Neuronal stem cell (in vitro differentiated cells): Measurements from ENCODE around the gene MAGEA12.
"Not testable (repeated sequence)": the region's sequence is repeated elsewhere in the genome, so short reads cannot be mapped to it uniquely, and the experiment has no call there.

Experiments used
- DNase-seq: peaks from one replicate; pipeline ENCODE4 v3.0.0-alpha.2; 2013; ENCODE audit warnings: low spot score
- H2AFZ ChIP-seq: one replicate; pipeline ENCODE4 v1.6.1; 2013; ENCODE audit warnings: mild to moderate bottlenecking, low read length, inconsistent platforms
- H2AK5ac ChIP-seq: 2 replicates; pipeline ENCODE4 v1.6.1; 2013; ENCODE audit warnings: low read depth, mild to moderate bottlenecking, inconsistent platforms, low read length, moderate library complexity, mixed read lengths
- H2BK120ac ChIP-seq: 2 replicates; pipeline ENCODE4 v1.6.1; 2013; ENCODE audit warnings: low read depth, mild to moderate bottlenecking, inconsistent platforms, low read length, moderate library complexity, mixed read lengths
- H2BK12ac ChIP-seq: one replicate; pipeline ENCODE4 v1.6.1; 2013; ENCODE audit warnings: low read length, inconsistent platforms
- H2BK15ac ChIP-seq: 2 replicates; pipeline ENCODE4 v1.6.1; 2013; ENCODE audit warnings: mild to moderate bottlenecking, low read length, inconsistent platforms, mixed read lengths
- H2BK5ac ChIP-seq: one replicate; pipeline ENCODE4 v1.6.1; 2013; ENCODE audit warnings: inconsistent platforms, mild to moderate bottlenecking, low read length, moderate library complexity
- H3K14ac ChIP-seq: one replicate; pipeline ENCODE4 v1.6.1; 2013; ENCODE audit warnings: low read length, inconsistent platforms
- H3K18ac ChIP-seq: 2 replicates; pipeline ENCODE4 v1.6.1; 2013; ENCODE audit warnings: low read length, inconsistent platforms
- H3K23ac ChIP-seq: 2 replicates; pipeline ENCODE4 v1.6.1; 2013; ENCODE audit warnings: low read depth, mild to moderate bottlenecking, mixed read lengths, low read length, inconsistent platforms; ENCODE audit not compliant: poor library complexity
- H3K27ac ChIP-seq: replicated peaks from 3 replicates; pipeline ENCODE4 v1.5.1; 2013; ENCODE audit warnings: low read length, inconsistent platforms
- H3K27me3 ChIP-seq, 3 experiments: 2 replicates each; pipeline ENCODE4 v1.6.1; 2013; ENCODE audit warnings: low read length in 3 of 3, mild to moderate bottlenecking in 2 of 3, inconsistent platforms in 1 of 3, low read depth in 1 of 3, mixed read lengths in 1 of 3, moderate library complexity in 1 of 3; ENCODE audit not compliant: control insufficient read depth in 3 of 3, insufficient read depth in 3 of 3
- H3K36me3 ChIP-seq, 2 donors: replicated peaks in 1 of 2; 2 replicates each; pipeline ENCODE4 v1.6.1; 2013; ENCODE audit warnings: low read length in 2 of 2; ENCODE audit not compliant: control insufficient read depth in 2 of 2, insufficient read depth in 2 of 2
- H3K4ac ChIP-seq: 2 replicates; pipeline ENCODE4 v1.6.1; 2013; ENCODE audit warnings: inconsistent platforms, mild to moderate bottlenecking, low read length, moderate library complexity
- H3K4me1 ChIP-seq, 2 donors: 1 replicate in 1 of 2; 2 replicates in 1 of 2; pipeline ENCODE4 v1.6.1; 2013; ENCODE audit warnings: low read length in 2 of 2, low read depth in 1 of 2; ENCODE audit not compliant: control insufficient read depth in 2 of 2, insufficient read depth in 1 of 2
- H3K4me2 ChIP-seq: one replicate; pipeline ENCODE4 v1.6.1; 2013; ENCODE audit warnings: mild to moderate bottlenecking, low read length, inconsistent platforms; ENCODE audit not compliant: insufficient read depth, poor library complexity, severe bottlenecking
- H3K4me3 ChIP-seq, 2 donors: 2 replicates each; pipeline ENCODE4 v1.5.1; 2013; ENCODE audit warnings: low read length in 2 of 2, mild to moderate bottlenecking in 2 of 2, inconsistent platforms in 1 of 2, moderate library complexity in 1 of 2
- H3K79me1 ChIP-seq: one replicate; pipeline ENCODE4 v1.6.1; 2013; ENCODE audit warnings: low read depth, mild to moderate bottlenecking, inconsistent platforms, low read length, moderate library complexity
- H3K9ac ChIP-seq: one replicate; pipeline ENCODE4 v1.6.1; 2013; ENCODE audit warnings: mild to moderate bottlenecking, low read depth, low read length, inconsistent platforms; ENCODE audit not compliant: poor library complexity
- H3K9me3 ChIP-seq, 2 donors: replicated peaks in 1 of 2; 2 replicates each; pipeline versions ENCODE3 to v1.6.1; 2013; ENCODE audit warnings: low read length in 2 of 2, mild to moderate bottlenecking in 2 of 2, inconsistent platforms in 1 of 2, low read depth in 1 of 2, mixed read lengths in 1 of 2, moderate library complexity in 1 of 2; ENCODE audit not compliant: control insufficient read depth in 2 of 2, insufficient read depth in 1 of 2
- H4K8ac ChIP-seq: one replicate; pipeline ENCODE4 v1.6.1; 2013; ENCODE audit warnings: low read depth, mild to moderate bottlenecking, inconsistent platforms, low read length, moderate library complexity
- H4K91ac ChIP-seq: one replicate; pipeline ENCODE4 v1.6.1; 2013; ENCODE audit warnings: low read length, low read depth, mild to moderate bottlenecking, inconsistent platforms; ENCODE audit not compliant: poor library complexity
- WGBS, 2 donors: extraction: QIAGEN DNeasy Blood & Tissue Kit; methylation state at CpG; one replicate each; pipeline ENCODE4 v1.1.7; 2013; ENCODE audit warnings: missing lambda C conversion rate in 2 of 2, mixed read lengths in 1 of 2; ENCODE audit not compliant: insufficient read length in 2 of 2, insufficient replicate concordance in 1 of 2; ENCODE audit errors: extremely low coverage in 2 of 2; 5-methylcytosine and 5-hydroxymethylcytosine counted together

MAGEA12 gene

DNA sequence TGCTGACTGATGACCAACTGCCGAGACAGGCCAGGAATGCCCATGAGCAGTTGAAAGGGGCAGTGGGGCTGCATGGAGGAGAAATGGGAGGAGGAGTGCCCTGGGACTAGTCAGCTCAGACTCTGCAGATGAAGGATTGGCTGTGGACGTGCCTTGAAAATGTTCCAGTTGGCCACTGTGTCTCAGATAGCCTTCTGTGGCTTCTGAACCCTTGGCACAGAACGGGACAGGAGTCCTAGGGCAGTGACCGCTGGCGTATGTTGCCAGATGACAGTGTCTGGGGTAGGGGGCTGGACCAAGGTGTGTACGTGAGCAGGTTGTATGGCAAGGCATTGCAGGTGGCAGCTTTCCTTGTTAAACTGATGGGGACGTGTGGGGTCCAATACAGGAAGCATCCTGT, 27.1 kb upstream of the MAGEA12 start:
- H2BK12ac ChIP-seq, H3K36me3 ChIP-seq, H3K4ac ChIP-seq, H3K9ac ChIP-seq, H3K4me1 ChIP-seq, H3K23ac ChIP-seq, H2AFZ ChIP-seq, DNase-seq, H4K8ac ChIP-seq, H2BK120ac ChIP-seq, H2BK15ac ChIP-seq, H3K4me2 ChIP-seq, H4K91ac ChIP-seq, H2AK5ac ChIP-seq, H3K9me3 ChIP-seq, H3K27ac ChIP-seq, H3K27me3 ChIP-seq, H3K18ac ChIP-seq, H3K14ac ChIP-seq, H3K4me3 ChIP-seq, H3K79me1 ChIP-seq, H2BK5ac ChIP-seq: not testable (repeated sequence)
- no CpG with 5 or more reads among the region's 7 CpGs for WGBS, 2 donors

DNA sequence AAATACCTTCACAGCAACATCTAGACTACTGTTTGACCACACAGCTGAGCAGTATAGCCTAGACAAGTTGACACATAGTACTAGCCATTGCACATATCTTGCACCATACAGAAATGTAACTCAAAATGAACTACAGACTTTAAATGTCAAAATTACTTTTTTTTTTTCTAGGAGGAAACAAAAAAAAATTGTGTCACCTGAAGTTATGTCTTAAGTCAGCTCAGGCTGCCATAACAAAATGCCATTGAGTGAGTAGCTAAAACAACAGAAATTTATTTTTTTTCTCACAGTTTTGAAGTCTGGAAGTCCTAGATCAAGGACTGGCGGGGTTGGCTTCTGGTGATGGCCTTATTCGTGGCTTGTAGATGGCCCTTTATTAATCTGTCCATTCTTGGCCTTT, 24.4 kb upstream of the MAGEA12 start, which contains the start of gene CSAG2:
CSAG2 (minus strand) TSS at position 101 of the 400 bp plus-strand sequence. CDS start 161 bp downstream, outside the sequence.
- H3K14ac ChIP-seq, H4K91ac ChIP-seq, H4K8ac ChIP-seq, H3K4ac ChIP-seq, H2AK5ac ChIP-seq, H2BK120ac ChIP-seq, H3K9ac ChIP-seq, H3K79me1 ChIP-seq, DNase-seq, H3K23ac ChIP-seq, H3K4me1 ChIP-seq, H3K27me3 ChIP-seq, H3K4me3 ChIP-seq, H2BK12ac ChIP-seq, H3K18ac ChIP-seq, H2BK5ac ChIP-seq, H2BK15ac ChIP-seq, H3K27ac ChIP-seq, H3K9me3 ChIP-seq, H3K4me2 ChIP-seq, H2AFZ ChIP-seq, H3K36me3 ChIP-seq: not testable (repeated sequence)
- whole genome bisulfite sequencing, 2 donors: no CpG with 5 or more reads among the region's 2 CpGs

DNA sequence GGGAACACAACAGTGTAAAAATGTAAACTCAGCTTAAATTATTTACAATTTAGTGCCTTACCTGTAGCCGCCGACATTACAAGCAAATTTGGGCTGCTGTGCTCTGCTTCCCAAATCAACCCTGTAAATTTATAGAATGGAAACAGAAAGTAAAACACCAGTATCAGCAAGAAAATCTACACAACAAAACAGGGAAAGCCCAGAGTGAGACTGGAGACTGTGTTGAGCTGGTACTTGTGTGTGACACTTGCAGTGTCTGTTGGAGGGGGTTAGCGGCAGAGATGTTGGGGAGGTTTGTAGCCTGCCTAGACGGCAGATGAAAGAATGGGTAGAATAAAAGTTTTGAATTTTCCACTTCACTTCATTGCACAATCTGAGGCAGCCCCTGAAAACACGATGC, 20.4 kb upstream of the MAGEA12 start:
- H3K36me3 ChIP-seq, H4K91ac ChIP-seq, H3K4me3 ChIP-seq, H3K9me3 ChIP-seq, H3K27me3 ChIP-seq, H2AFZ ChIP-seq, H2BK15ac ChIP-seq, H3K4ac ChIP-seq, H2BK5ac ChIP-seq, H3K79me1 ChIP-seq, H3K4me2 ChIP-seq, H3K23ac ChIP-seq, H3K27ac ChIP-seq, H3K18ac ChIP-seq, H2AK5ac ChIP-seq, H3K14ac ChIP-seq, H2BK12ac ChIP-seq, H4K8ac ChIP-seq, H3K4me1 ChIP-seq, H3K9ac ChIP-seq, DNase-seq, H2BK120ac ChIP-seq: not testable (repeated sequence)
- no CpG with 5 or more reads among the region's 5 CpGs for WGBS, 2 donors

DNA sequence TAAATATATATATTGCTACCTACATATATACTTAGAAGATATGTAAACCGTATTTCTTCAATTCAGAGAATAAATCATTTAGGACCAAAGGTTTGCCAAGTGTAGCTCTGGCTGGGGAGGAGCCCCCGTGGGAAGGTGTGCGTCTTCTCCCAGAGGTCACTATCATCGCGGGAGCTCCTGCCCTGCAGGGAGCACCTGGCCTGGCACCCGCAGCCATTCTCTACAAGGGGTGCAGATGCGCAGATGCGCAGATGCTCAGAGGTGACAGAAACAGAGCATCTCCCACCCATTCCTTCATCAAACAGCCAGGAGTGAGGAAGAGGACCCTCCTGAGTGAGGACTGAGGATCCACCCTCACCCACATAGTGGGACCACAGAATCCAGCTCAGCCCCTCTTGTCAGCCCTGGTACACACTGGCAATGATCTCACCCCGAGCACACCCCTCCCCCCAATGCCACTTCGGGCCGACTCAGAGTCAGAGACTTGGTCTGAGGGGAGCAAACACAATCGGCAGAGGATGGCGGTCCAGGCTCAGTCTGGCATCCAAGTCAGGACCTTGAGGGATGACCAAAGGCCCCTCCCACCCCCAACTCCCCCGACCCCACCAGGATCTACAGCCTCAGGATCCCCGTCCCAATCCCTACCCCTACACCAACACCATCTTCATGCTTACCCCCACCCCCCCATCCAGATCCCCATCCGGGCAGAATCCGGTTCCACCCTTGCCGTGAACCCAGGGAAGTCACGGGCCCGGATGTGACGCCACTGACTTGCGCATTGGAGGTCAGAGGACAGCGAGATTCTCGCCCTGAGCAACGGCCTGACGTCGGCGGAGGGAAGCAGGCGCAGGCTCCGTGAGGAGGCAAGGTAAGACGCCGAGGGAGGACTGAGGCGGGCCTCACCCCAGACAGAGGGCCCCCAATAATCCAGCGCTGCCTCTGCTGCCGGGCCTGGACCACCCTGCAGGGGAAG, 19.5 kb upstream of the MAGEA12 start, which contains the start of gene MAGEA2B:
MAGEA2B (plus strand) TSS at position 814 of the 973 bp plus-strand sequence. CDS start 2,479 bp downstream, outside the sequence.
- not testable (repeated sequence) for H3K9me3 ChIP-seq, H3K23ac ChIP-seq, H4K8ac ChIP-seq, H2BK120ac ChIP-seq, H3K27ac ChIP-seq, H3K4me1 ChIP-seq, H2BK12ac ChIP-seq, H2BK15ac ChIP-seq, H3K18ac ChIP-seq, H3K4me3 ChIP-seq, H3K4me2 ChIP-seq, DNase-seq, H2BK5ac ChIP-seq, H3K9ac ChIP-seq, H4K91ac ChIP-seq, H3K79me1 ChIP-seq, H3K4ac ChIP-seq, H3K14ac ChIP-seq, H2AK5ac ChIP-seq, H3K36me3 ChIP-seq, H2AFZ ChIP-seq, H3K27me3 ChIP-seq
- no CpG with 5 or more reads among the region's 35 CpGs for WGBS, 2 donors
